PC-9 (cell line): ENCODE results near the gene NUDCD3.

Experiments
- CTCF ChIP-seq: fragments of 200-600 bp; sonication (generic); conservative IDR thresholded peaks from 2 replicates; pipeline ENCODE4 v1.6.1; 2017; ENCODE audit warnings: mixed run types, antibody characterized with exemption, mild to moderate bottlenecking, moderate library complexity
- EZH2 ChIP-seq: fragments of 200-600 bp; sonication (generic); IDR thresholded peaks from 2 replicates; pipeline ENCODE4 v1.8.0; 2017; ENCODE audit warnings: antibody characterized with exemption, low read depth

- no peak for TF ChIP-seq CTCF
- TF ChIP-seq EZH2: no peak
Measured at GRCh38 chr7:44538798-44539668, 48.6 kb upstream of the NUDCD3 start.
